Colon (tissue), 2 donors: ENCODE measurements around the gene MTHFR.

Source experiments
- FAIRE-seq: peaks from 2 replicates; lab custom pipeline; 2012; peaks lifted over from hg19 to GRCh38; lab: Jason Lieb, UNC
- donor health status: control.
- donor health status: control.

Gene MTHFR

GRCh38 chr1:11796036-11796828, 9.5 kb downstream of the MTHFR start:
- no peak for FAIRE-seq

GRCh38 chr1:11795238-11795890, 10.4 kb downstream of the MTHFR start:
- FAIRE-seq: no peak

- FAIRE-seq: no peak
These were observed 11.1 kb downstream of the MTHFR start for GRCh38 chr1:11794446-11795237.

- no peak for FAIRE-seq
These were observed 11.9 kb downstream of the MTHFR start for GRCh38 chr1:11793819-11794218.

- no peak for FAIRE-seq
These were observed 13.7 kb downstream of the MTHFR start for GRCh38 chr1:11792106-11792505.

- no peak for FAIRE-seq
These were observed 14.7 kb downstream of the MTHFR start for GRCh38 chr1:11790880-11791715.

- no peak for FAIRE-seq
These were observed 15.5 kb downstream of the MTHFR start for GRCh38 chr1:11790101-11790879.

- FAIRE-seq: no peak
These were observed 16.4 kb downstream of the MTHFR start for GRCh38 chr1:11789126-11790067.

- FAIRE-seq: no peak
These were observed 17.2 kb downstream of the MTHFR start for GRCh38 chr1:11788549-11789053.

GRCh38 chr1:11787804-11788436, 17.8 kb downstream of the MTHFR start:
- no peak for FAIRE-seq

GRCh38 chr1:11787251-11787803, 18.4 kb downstream of the MTHFR start:
- FAIRE-seq: no peak

- no peak for FAIRE-seq
These were observed 19.6 kb downstream of the MTHFR start for GRCh38 chr1:11786168-11786567.

- FAIRE-seq: no peak
These were observed 20.6 kb downstream of the MTHFR start for GRCh38 chr1:11784993-11785769.

- FAIRE-seq: no peak
These were observed 21.3 kb downstream of the MTHFR start for GRCh38 chr1:11784256-11784992.

- no peak for FAIRE-seq
These were observed 22.2 kb downstream of the MTHFR start for GRCh38 chr1:11783556-11783955.

- FAIRE-seq: no peak
These were observed 23.5 kb downstream of the MTHFR start for GRCh38 chr1:11782127-11782708.

- no peak for FAIRE-seq
These were observed 24.5 kb downstream of the MTHFR start for GRCh38 chr1:11781297-11781696.
